H9 (cell line): ENCODE data around the gene EFL1. TPM values are rescaled to one million over a fixed set of nuclear protein-coding genes. Genes with fewer than 3 reads are reported as not detected.
A peak's percentile ranks its signal among the peaks of the same experiment; 100 is the strongest.

Experiments used
- DNase-seq: peaks from one replicate; pipeline ENCODE4 v3.0.0-alpha.2; 2017
- H2AFZ ChIP-seq: one replicate; pipeline ENCODE4 v1.6.1; 2013; ENCODE audit warnings: mild to moderate bottlenecking, low read length, control low read depth, moderate library complexity
- H2AK5ac ChIP-seq: 2 replicates; pipeline ENCODE4 v1.6.1; 2013; ENCODE audit warnings: low read length, control low read depth, mixed read lengths; ENCODE audit not compliant: insufficient read length
- H2BK120ac ChIP-seq: one replicate; pipeline ENCODE4 v1.6.1; 2013; ENCODE audit warnings: low read depth, mild to moderate bottlenecking, low read length, control low read depth, inconsistent platforms; ENCODE audit not compliant: poor library complexity, severe bottlenecking
- H2BK12ac ChIP-seq: 2 replicates; pipeline ENCODE4 v1.6.1; 2013; ENCODE audit warnings: low read length, control low read depth, mixed read lengths, low read depth; ENCODE audit not compliant: insufficient read length
- H2BK15ac ChIP-seq: 2 replicates; pipeline ENCODE4 v1.6.1; 2013; ENCODE audit warnings: low read depth, low read length, control low read depth
- H2BK20ac ChIP-seq: one replicate; pipeline ENCODE4 v1.6.1; 2013; ENCODE audit warnings: low read depth, mild to moderate bottlenecking, low read length, control low read depth, inconsistent platforms; ENCODE audit not compliant: poor library complexity, severe bottlenecking
- H2BK5ac ChIP-seq: 2 replicates; pipeline ENCODE4 v1.6.1; 2013; ENCODE audit warnings: low read length, control low read depth, mixed read lengths; ENCODE audit not compliant: insufficient read length
- H3K14ac ChIP-seq: 2 replicates; pipeline ENCODE4 v1.6.1; 2013; ENCODE audit warnings: low read length, control low read depth; ENCODE audit not compliant: insufficient read depth
- H3K18ac ChIP-seq: 2 replicates; pipeline ENCODE4 v1.6.1; 2013; ENCODE audit warnings: low read depth, mild to moderate bottlenecking, mixed read lengths, low read length, control low read depth; ENCODE audit not compliant: insufficient read length
- H3K23ac ChIP-seq: 2 replicates; pipeline ENCODE4 v1.6.1; 2013; ENCODE audit warnings: low read length, control low read depth, mixed read lengths, low read depth; ENCODE audit not compliant: insufficient read length
- H3K23me2 ChIP-seq: 2 replicates; pipeline ENCODE4 v1.6.1; 2013; ENCODE audit warnings: low read depth, mild to moderate bottlenecking, mixed read lengths, low read length, control low read depth; ENCODE audit not compliant: insufficient read length, poor library complexity, severe bottlenecking
- H3K27ac ChIP-seq: 2 replicates; pipeline ENCODE4 v1.5.1; 2013; ENCODE audit warnings: low read length, control low read depth, mixed read lengths, low read depth; ENCODE audit not compliant: insufficient read length
- H3K27me3 ChIP-seq: 2 replicates; pipeline ENCODE4 v1.6.1; 2013; ENCODE audit warnings: low read length, control low read depth, inconsistent platforms; ENCODE audit not compliant: insufficient read depth
- H3K4ac ChIP-seq: 2 replicates; pipeline ENCODE4 v1.6.1; 2013; ENCODE audit warnings: low read depth, mild to moderate bottlenecking, control low read depth, inconsistent platforms, low read length, moderate library complexity
- H3K4me1 ChIP-seq: 2 replicates; pipeline ENCODE4 v1.6.1; 2013; ENCODE audit warnings: low read length, control low read depth, inconsistent platforms; ENCODE audit not compliant: insufficient read depth
- H3K4me2 ChIP-seq: 2 replicates; pipeline ENCODE4 v1.6.1; 2013; ENCODE audit warnings: low read length, control low read depth, mixed read lengths; ENCODE audit not compliant: insufficient read length, insufficient read depth
- H3K56ac ChIP-seq: 2 replicates; pipeline ENCODE4 v1.6.1; 2013; ENCODE audit warnings: low read depth, mild to moderate bottlenecking, mixed read lengths, low read length, control low read depth; ENCODE audit not compliant: insufficient read length
- H3K79me1 ChIP-seq: 2 replicates; pipeline ENCODE4 v1.6.1; 2013; ENCODE audit warnings: low read depth, mild to moderate bottlenecking, moderate library complexity, low read length, control low read depth, inconsistent platforms; ENCODE audit not compliant: insufficient read depth, poor library complexity, severe bottlenecking
- H3K79me2 ChIP-seq: 2 replicates; pipeline ENCODE4 v1.6.1; 2013; ENCODE audit warnings: low read length, control low read depth, inconsistent platforms; ENCODE audit not compliant: insufficient read depth
- H3K9ac ChIP-seq: 2 replicates; pipeline ENCODE4 v1.6.1; 2013; ENCODE audit warnings: low read length, control low read depth, mixed read lengths; ENCODE audit not compliant: insufficient read length; ENCODE audit errors: extremely low read depth
- H3K9me3 ChIP-seq: one replicate; pipeline ENCODE4 v1.6.1; 2013; ENCODE audit warnings: low read depth, low read length, inconsistent platforms; ENCODE audit not compliant: control insufficient read depth
- H3T11ph ChIP-seq: one replicate; pipeline ENCODE4 v1.6.1; 2013; ENCODE audit warnings: mild to moderate bottlenecking, low read length, control low read depth, inconsistent platforms
- H4K20me1 ChIP-seq: one replicate; pipeline ENCODE4 v1.6.1; 2013; ENCODE audit not compliant: control insufficient read depth, insufficient read length, insufficient read depth
- H4K5ac ChIP-seq: 2 replicates; pipeline ENCODE4 v1.6.1; 2013; ENCODE audit warnings: low read depth, mild to moderate bottlenecking, mixed read lengths, low read length, control low read depth; ENCODE audit not compliant: insufficient read length
- H4K8ac ChIP-seq: replicated peaks from 2 replicates; pipeline ENCODE4 v1.6.1; 2013; ENCODE audit warnings: low read length, control low read depth, mixed read lengths, low read depth; ENCODE audit not compliant: insufficient read length
- H4K91ac ChIP-seq: 2 replicates; pipeline ENCODE4 v1.6.1; 2013; ENCODE audit warnings: low read depth, mild to moderate bottlenecking, moderate library complexity, mixed read lengths, low read length, control low read depth; ENCODE audit not compliant: insufficient read length
- H3K27ac Mint-ChIP-seq, 3 experiments: 2 replicates in 2 of 3; 3 replicates in 1 of 3; pipeline ENCODE4 v1.8.0; 2020 to 2021; ENCODE audit warnings: mixed read lengths in 3 of 3, mild to moderate bottlenecking in 1 of 3, moderate library complexity in 1 of 3
- H3K27me3 Mint-ChIP-seq: 2 replicates; pipeline ENCODE4 v1.8.0; 2021; ENCODE audit warnings: low read depth, mild to moderate bottlenecking, moderate library complexity, mixed read lengths
- H3K36me3 Mint-ChIP-seq, 3 experiments: 2 replicates in 2 of 3; 3 replicates in 1 of 3; pipeline ENCODE4 v1.8.0; 2020 to 2021; ENCODE audit warnings: low read depth in 3 of 3, mixed read lengths in 3 of 3; ENCODE audit not compliant: insufficient read depth in 1 of 3
- H3K4me1 Mint-ChIP-seq, 2 experiments: 2 replicates each; pipeline ENCODE4 v1.8.0; 2020; ENCODE audit warnings: mixed read lengths in 2 of 2
- H3K4me3 Mint-ChIP-seq, 2 experiments: 2 replicates in 1 of 2; 3 replicates in 1 of 2; pipeline ENCODE4 v1.8.0; 2020 to 2021; ENCODE audit warnings: mild to moderate bottlenecking in 2 of 2, mixed read lengths in 2 of 2, moderate library complexity in 1 of 2
- H3K9me3 Mint-ChIP-seq, 2 experiments: 2 replicates in 1 of 2; 3 replicates in 1 of 2; pipeline ENCODE4 v1.8.0; 2020; ENCODE audit warnings: mild to moderate bottlenecking in 2 of 2, mixed read lengths in 2 of 2, moderate library complexity in 1 of 2
- CTCF ChIP-seq: fragments of 200-600 bp; sonication (generic); conservative IDR thresholded peaks from 3 replicates; pipeline ENCODE4 v1.8.0; 2021; ENCODE audit warnings: antibody characterized with exemption, mild to moderate bottlenecking
- WGBS: extraction: QIAGEN DNeasy Blood & Tissue Kit; methylation state at CpG from one replicate; pipeline ENCODE4 v1.1.7; 2013; ENCODE audit warnings: missing lambda C conversion rate, low lambda C conversion rate, mixed read lengths; ENCODE audit not compliant: insufficient read length; ENCODE audit errors: extremely low coverage; 5-methylcytosine and 5-hydroxymethylcytosine counted together
- total RNA-seq: library from RNA; stranded (reverse); gene quantifications from 2 replicates; pipeline ENCODE4 v1.2.1, GENCODE V29; 2021

The EFL1 gene
- total RNA-seq, 1 experiment from 2014 or later, result 29.4 TPM

GRCh38 chr15:82307714-82308081, 45.2 kb upstream of the EFL1 start:
- Mint-ChIP-seq H3K27me3 (peaks cover 3% of the 10 kb centered on the region), H3K9me3 (peaks cover 8 to 9% of the 10 kb centered on the region in 2 experiments; a peak in 4 of 5 replicates), H3K4me3 (no peak overlapping the region), H3K36me3 (peaks cover 0 to 5% (median 0%) of the 10 kb centered on the region in 3 experiments; a peak in 1 of 7 replicates), H3K27ac (no peak overlapping the region), H3K4me1 (no peaks in the 10 kb centered on the region)
- Histone ChIP-seq H3K79me1 (no peaks in the 10 kb centered on the region), H4K20me1 (no peaks in the 10 kb centered on the region), H4K8ac (no peak overlapping the region), H4K91ac (no peak overlapping the region), H2BK12ac (no peak overlapping the region), H3K27ac (no peak overlapping the region), H3T11ph (no peak overlapping the region), H4K5ac (no peak overlapping the region), H2BK5ac (no peak overlapping the region), H3K4me2 (no peak overlapping the region), H2AFZ (no peak overlapping the region), H3K23ac (no peak overlapping the region), H3K18ac (no peak overlapping the region), H2BK20ac (no peak overlapping the region), H3K79me2 (no peaks in the 10 kb centered on the region), H2AK5ac (no peak overlapping the region), H2BK15ac (no peak overlapping the region), H3K9me3 (no peaks in the 10 kb centered on the region), H3K14ac (no peak overlapping the region), H2BK120ac (no peak overlapping the region), H3K56ac (no peak overlapping the region), H3K27me3 (no peaks in the 10 kb centered on the region), H3K23me2 (no peaks in the 10 kb centered on the region), H3K9ac (no peak overlapping the region), H3K4ac (no peak overlapping the region), H3K4me1 (no peaks in the 10 kb centered on the region)
- WGBS, result no CpG with 5 or more reads among the region's 8 CpGs
- peak; percentile 9 for DNase-seq
- no peak for TF ChIP-seq CTCF
